Karpas-422 (cell line): ENCODE results near the gene CTTN. TPM values are rescaled to one million over a fixed set of nuclear protein-coding genes. Genes with fewer than 3 reads are reported as not detected.
A peak's percentile ranks its signal among the peaks of the same experiment; 100 is the strongest.
"Not testable (repeated sequence)": the region's sequence is repeated elsewhere in the genome, so short reads cannot be mapped to it uniquely, and the experiment has no call there.

Experiments
- DNase-seq: peaks from one replicate; pipeline ENCODE4 v3.0.0-alpha.2; 2015
- H2AFZ ChIP-seq: fragments of 200-600 bp; sonication (generic); 2 replicates; pipeline ENCODE4 v1.6.1; 2014; ENCODE audit warnings: antibody characterized with exemption, low read length, mixed read lengths
- H3K27ac ChIP-seq: fragments of 200-600 bp; sonication (generic); 2 replicates; pipeline ENCODE4 v1.5.1; 2014; ENCODE audit warnings: mild to moderate bottlenecking, low read length, moderate library complexity
- H3K27me3 ChIP-seq: fragments of 200-600 bp; sonication (generic); 2 replicates; pipeline ENCODE4 v1.6.1; 2014; ENCODE audit warnings: low read length, mixed read lengths
- H3K36me3 ChIP-seq: fragments of 200-600 bp; sonication (generic); 2 replicates; pipeline ENCODE4 v1.6.1; 2014; ENCODE audit warnings: low read length, mixed read lengths; ENCODE audit not compliant: insufficient read depth
- H3K4me1 ChIP-seq: fragments of 200-600 bp; sonication (generic); 2 replicates; pipeline ENCODE4 v1.6.1; 2014; ENCODE audit warnings: mild to moderate bottlenecking, low read length, mixed read lengths
- H3K4me2 ChIP-seq: fragments of 200-600 bp; sonication (generic); 2 replicates; pipeline ENCODE4 v1.6.1; 2014; ENCODE audit warnings: low read length, low read depth, mild to moderate bottlenecking; ENCODE audit not compliant: poor library complexity, severe bottlenecking
- H3K4me3 ChIP-seq: fragments of 200-600 bp; sonication (generic); 2 replicates; pipeline ENCODE4 v1.5.1; 2014; ENCODE audit warnings: mild to moderate bottlenecking, antibody characterized with exemption, low read length, mixed read lengths
- H3K79me2 ChIP-seq: fragments of 200-600 bp; sonication (generic); 2 replicates; pipeline ENCODE4 v1.6.1; 2014; ENCODE audit warnings: mild to moderate bottlenecking, low read length, mixed read lengths
- H3K9ac ChIP-seq: fragments of 200-600 bp; sonication (generic); 2 replicates; pipeline ENCODE4 v1.6.0; 2014; ENCODE audit warnings: low read length
- H3K9me2 ChIP-seq: fragments of 200-600 bp; sonication (generic), shearing (Covaris generic); replicated peaks from 2 replicates; pipeline ENCODE4 v1.6.0; 2014; ENCODE audit warnings: mild to moderate bottlenecking, low read length, moderate library complexity; ENCODE audit not compliant: insufficient read depth
- H3K9me3 ChIP-seq: fragments of 300-700, 200-600 bp; sonication (generic); 2 replicates; pipeline ENCODE4 v1.6.1; 2014; ENCODE audit warnings: low read length, mixed read lengths
- H4K20me1 ChIP-seq: fragments of 200-600 bp; sonication (generic); 2 replicates; pipeline ENCODE4 v1.6.1; 2014; ENCODE audit warnings: mild to moderate bottlenecking, antibody characterized with exemption, low read length, low read depth; ENCODE audit not compliant: insufficient read depth
- total RNA-seq: library from RNA; depleted of rRNA; stranded (reverse); fragments of >200 nt; shearing (Covaris generic); gene quantifications from 2 replicates; pipeline ENCODE4 v1.2.3, GENCODE V29; 2014; ENCODE audit warnings: low replicate concordance

The CTTN gene
- total RNA-seq, 1 experiment from 2014 or later, result 143 TPM

GRCh38 chr11:70383664-70384565, 14.4 kb upstream of the CTTN start:
- H2AFZ ChIP-seq, result no peak overlapping the region
- H3K4me1 ChIP-seq, result no peaks in the 10 kb centered on the region
- H3K79me2 ChIP-seq, result peaks cover 50% of the 10 kb centered on the region
- H4K20me1 ChIP-seq, result peaks cover 16% of the 10 kb centered on the region; the same call in 1 of the 2 replicates
- H3K4me3 ChIP-seq, result no peak overlapping the region
- peaks cover 25% of the 10 kb centered on the region; the same call in 1 of the 2 replicates for H3K36me3 ChIP-seq
- no peak overlapping the region for H3K4me2 ChIP-seq
- H3K27ac ChIP-seq, result no peak overlapping the region
- H3K9me2 ChIP-seq, result no peaks in the 10 kb centered on the region
- no peak overlapping the region for H3K9ac ChIP-seq
- no peaks in the 10 kb centered on the region for H3K27me3 ChIP-seq
- no peak for DNase-seq
- no peaks in the 10 kb centered on the region for H3K9me3 ChIP-seq

GRCh38 chr11:70384566-70385152, 13.7 kb upstream of the CTTN start:
- no peaks in the 10 kb centered on the region for H3K9me2 ChIP-seq
- H3K79me2 ChIP-seq, result peaks cover 57% of the 10 kb centered on the region
- H3K27me3 ChIP-seq, result no peaks in the 10 kb centered on the region
- no peak overlapping the region for H3K9ac ChIP-seq
- peaks cover 16% of the 10 kb centered on the region; the same call in 1 of the 2 replicates for H4K20me1 ChIP-seq
- no peak overlapping the region for H2AFZ ChIP-seq
- no peak overlapping the region for H3K4me2 ChIP-seq
- H3K9me3 ChIP-seq, result no peaks in the 10 kb centered on the region
- peaks cover 23% of the 10 kb centered on the region; the same call in 1 of the 2 replicates for H3K36me3 ChIP-seq
- no peak for DNase-seq
- H3K4me3 ChIP-seq, result no peak overlapping the region
- no peak overlapping the region for H3K27ac ChIP-seq
- no peaks in the 10 kb centered on the region for H3K4me1 ChIP-seq

- no peak overlapping the region for H3K4me3 ChIP-seq
- H2AFZ ChIP-seq, result no peak overlapping the region
- H3K36me3 ChIP-seq, result peaks cover 14% of the 10 kb centered on the region; the same call in 1 of the 2 replicates
- H3K9ac ChIP-seq, result no peak overlapping the region
- H3K9me3 ChIP-seq, result no peaks in the 10 kb centered on the region
- peaks cover 66% of the 10 kb centered on the region for H3K79me2 ChIP-seq
- peaks cover 16% of the 10 kb centered on the region; the same call in 1 of the 2 replicates for H4K20me1 ChIP-seq
- H3K9me2 ChIP-seq, result no peaks in the 10 kb centered on the region
- no peak overlapping the region for H3K27ac ChIP-seq
- H3K4me2 ChIP-seq, result no peak overlapping the region
- H3K4me1 ChIP-seq, result no peaks in the 10 kb centered on the region
- DNase-seq, result no peak
- no peaks in the 10 kb centered on the region for H3K27me3 ChIP-seq
Measured at GRCh38 chr11:70387564-70387963, 10.8 kb upstream of the CTTN start.

GRCh38 chr11:70389201-70389600, 9.1 kb upstream of the CTTN start:
- Histone ChIP-seq H3K4me3 (no peak overlapping the region), H3K36me3 (peaks cover 12% of the 10 kb centered on the region; the same call in 1 of the 2 replicates), H3K9me2 (no peaks in the 10 kb centered on the region), H3K9me3 (no peaks in the 10 kb centered on the region), H3K4me2 (no peak overlapping the region), H3K27ac (no peak overlapping the region), H2AFZ (no peak overlapping the region), H3K79me2 (peaks cover 70% of the 10 kb centered on the region), H3K9ac (no peak overlapping the region), H3K27me3 (no peaks in the 10 kb centered on the region), H3K4me1 (no peaks in the 10 kb centered on the region), H4K20me1 (peaks cover 11% of the 10 kb centered on the region; the same call in 1 of the 2 replicates)
- no peak for DNase-seq

GRCh38 chr11:70390882-70391281, 7.4 kb upstream of the CTTN start:
- H3K27me3 ChIP-seq, H3K36me3 ChIP-seq, H3K9me2 ChIP-seq, H2AFZ ChIP-seq, H3K4me2 ChIP-seq, H4K20me1 ChIP-seq, H3K9ac ChIP-seq, H3K9me3 ChIP-seq, H3K4me1 ChIP-seq, DNase-seq, H3K27ac ChIP-seq, H3K4me3 ChIP-seq: not testable (repeated sequence)
- peaks cover 73% of the 10 kb centered on the region for H3K79me2 ChIP-seq

- peaks cover 87% of the 10 kb centered on the region for H3K79me2 ChIP-seq
- H3K9me3 ChIP-seq, result no peaks in the 10 kb centered on the region
- H3K27me3 ChIP-seq, result no peaks in the 10 kb centered on the region
Measured at GRCh38 chr11:70394211-70394950, 3.9 kb upstream of the CTTN start.

GRCh38 chr11:70397336-70397982, 870 bp upstream of the CTTN start:
- Histone ChIP-seq H3K9ac (peak overlapping the region; percentile 83), H3K36me3 (peaks cover 15% of the 10 kb centered on the region), H3K4me1 (peaks cover 34% of the 10 kb centered on the region), H3K4me3 (peak overlapping the region; percentile 73), H3K27me3 (no peaks in the 10 kb centered on the region), H3K9me3 (no peaks in the 10 kb centered on the region), H3K4me2 (peak overlapping the region; percentile 80), H4K20me1 (peaks cover 26% of the 10 kb centered on the region), H3K79me2 (peaks cover 99% of the 10 kb centered on the region), H3K27ac (peak overlapping the region; percentile 84), H2AFZ (peak overlapping the region; percentile 88), H3K9me2 (no peaks in the 10 kb centered on the region)
- peak; percentile 77 for DNase-seq

More at GRCh38 chr11:70394211-70394950, 3.9 kb upstream of the CTTN start:
- no peak overlapping the region for H3K4me2 ChIP-seq
- no peak overlapping the region for H3K4me3 ChIP-seq
- no peaks in the 10 kb centered on the region for H3K9me2 ChIP-seq
- H3K4me1 ChIP-seq, result peaks cover 11% of the 10 kb centered on the region
- no peak overlapping the region for H3K27ac ChIP-seq
- no peak overlapping the region for H2AFZ ChIP-seq
- peaks cover 5% of the 10 kb centered on the region for H3K36me3 ChIP-seq
- H3K9ac ChIP-seq, result no peak overlapping the region
- peaks cover 4% of the 10 kb centered on the region; the same call in 1 of the 2 replicates for H4K20me1 ChIP-seq
- no peak for DNase-seq
